NCI-H526 (cell line): Measurements from ENCODE around the gene HEMGN.

Experiments used
- DNase-seq, 2 experiments: peaks; one replicate each; lab custom pipeline; 2025; lab: John Stamatoyannopoulos, UW

The HEMGN gene

GRCh38 chr9:97928986-97929604 is 8.9 kb downstream of the HEMGN start:
- DNase-seq = no peak

- no peak for DNase-seq
These were observed 12.3 kb downstream of the HEMGN start for GRCh38 chr9:97925497-97926334.

GRCh38 chr9:97924386-97924785 is 13.6 kb downstream of the HEMGN start:
- no peak for DNase-seq

GRCh38 chr9:97923529-97924108 is 14.4 kb downstream of the HEMGN start:
- DNase-seq = peak; percentile 52 to 76

- DNase-seq = peak; percentile 92 to 97
These were observed 15.8 kb downstream of the HEMGN start, which contains the start of gene TRMO for GRCh38 chr9:97921959-97922724. TRMO (minus strand) TSS chr9:97922500; CDS start chr9:97922493, 7 bp downstream.

- no peak for DNase-seq
These were observed 18.7 kb downstream of the HEMGN start for GRCh38 chr9:97919217-97919813.

- no peak for DNase-seq
These were observed 19.4 kb downstream of the HEMGN start for GRCh38 chr9:97918611-97919010.

GRCh38 chr9:97911970-97912369 is 26.0 kb downstream of the HEMGN start:
- DNase-seq = no peak

GRCh38 chr9:97911528-97911927 is 26.4 kb downstream of the HEMGN start:
- no peak for DNase-seq

- DNase-seq = no peak
These were observed 27.6 kb downstream of the HEMGN start for GRCh38 chr9:97910357-97910756.

- DNase-seq = no peak
These were observed 29.3 kb downstream of the HEMGN start for GRCh38 chr9:97908705-97909104.

GRCh38 chr9:97907632-97908031 is 30.3 kb downstream of the HEMGN start:
- DNase-seq = no peak

- no peak for DNase-seq
These were observed 30.9 kb downstream of the HEMGN start for GRCh38 chr9:97907046-97907445.

GRCh38 chr9:97906236-97906831 is 31.6 kb downstream of the HEMGN start:
- DNase-seq = no peak

- no peak for DNase-seq
These were observed 32.7 kb downstream of the HEMGN start for GRCh38 chr9:97905228-97905627.

- no peak for DNase-seq
These were observed 33.2 kb downstream of the HEMGN start for GRCh38 chr9:97904725-97905124.

GRCh38 chr9:97903177-97903576 is 34.8 kb downstream of the HEMGN start:
- no peak for DNase-seq

- peak in 1 of 2 experiments; percentile 35 for DNase-seq
These were observed 37.0 kb downstream of the HEMGN start for GRCh38 chr9:97900738-97901565.

GRCh38 chr9:97900103-97900737 is 37.8 kb downstream of the HEMGN start:
- DNase-seq = no peak
